SK-N-DZ (cell line): Measurements from ENCODE around the gene PAPSS1.

Experiments
- DNase-seq: peaks from one replicate; pipeline ENCODE4 v3.0.0-alpha.2; 2015; ENCODE audit warnings: low spot score

PAPSS1 gene

DNA sequence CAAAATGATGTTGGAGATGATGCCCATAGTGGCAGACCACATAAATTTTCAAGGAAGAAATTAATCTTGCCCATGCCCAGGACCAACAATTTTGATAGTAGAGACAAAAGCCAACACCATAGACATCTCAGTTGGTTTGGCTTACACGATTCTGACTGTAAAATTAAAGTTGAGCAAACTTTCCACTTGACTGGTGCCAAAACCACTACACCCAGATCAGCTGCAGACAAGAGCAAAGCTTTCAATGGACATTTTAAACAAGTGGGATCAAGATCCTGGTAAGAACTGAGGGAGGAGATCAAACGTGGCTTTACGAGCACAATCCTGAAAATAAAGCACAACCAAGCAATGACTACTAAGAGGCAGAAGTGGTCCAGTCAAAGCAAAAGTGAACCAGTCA, 90.7 kb downstream of the PAPSS1 start:
- DNase-seq: no peak

DNA sequence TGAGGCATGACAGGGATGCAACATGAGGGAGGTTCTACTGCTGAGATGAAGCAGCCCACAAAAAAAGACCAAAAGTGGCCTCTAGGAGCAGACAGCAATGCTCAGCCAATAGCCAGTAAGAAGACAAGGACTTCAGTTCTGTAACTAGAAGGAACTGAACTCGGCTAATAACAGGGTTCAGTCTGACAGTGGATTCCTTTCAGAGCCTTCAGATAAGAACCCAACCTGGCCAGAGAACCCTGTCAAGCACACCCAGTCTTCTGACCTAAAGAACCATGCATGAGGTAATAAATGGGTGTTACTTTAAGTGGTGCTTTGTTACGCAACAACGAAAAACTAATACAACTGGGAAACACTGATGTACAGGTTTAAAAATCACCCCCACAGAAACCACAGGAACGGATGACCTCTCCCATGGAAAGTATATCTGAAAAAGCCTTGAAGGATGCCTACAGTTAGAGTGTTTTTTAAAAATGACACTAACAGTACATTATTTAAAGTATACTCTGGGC, 94.6 kb downstream of the PAPSS1 start:
- DNase-seq: no peak

DNA sequence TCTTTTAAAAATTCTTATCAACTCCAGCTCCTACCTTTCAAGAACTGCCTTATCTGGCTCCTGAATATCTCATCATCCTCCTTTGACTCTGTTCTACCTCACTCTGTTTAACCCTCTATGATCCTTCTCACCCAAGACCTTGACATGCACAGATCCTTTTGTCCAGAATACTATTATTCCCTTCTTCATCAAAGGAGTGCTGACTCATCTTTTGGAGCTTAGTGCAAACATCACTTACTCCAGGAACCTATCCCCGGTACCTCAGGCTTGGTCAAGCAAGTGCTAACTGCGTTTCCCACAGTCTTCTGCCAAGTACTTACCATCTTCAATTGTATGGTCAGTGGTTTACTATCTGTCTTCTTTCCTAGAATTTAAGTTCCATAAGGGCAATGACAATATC, 96.0 kb downstream of the PAPSS1 start:
- no peak for DNase-seq

DNA sequence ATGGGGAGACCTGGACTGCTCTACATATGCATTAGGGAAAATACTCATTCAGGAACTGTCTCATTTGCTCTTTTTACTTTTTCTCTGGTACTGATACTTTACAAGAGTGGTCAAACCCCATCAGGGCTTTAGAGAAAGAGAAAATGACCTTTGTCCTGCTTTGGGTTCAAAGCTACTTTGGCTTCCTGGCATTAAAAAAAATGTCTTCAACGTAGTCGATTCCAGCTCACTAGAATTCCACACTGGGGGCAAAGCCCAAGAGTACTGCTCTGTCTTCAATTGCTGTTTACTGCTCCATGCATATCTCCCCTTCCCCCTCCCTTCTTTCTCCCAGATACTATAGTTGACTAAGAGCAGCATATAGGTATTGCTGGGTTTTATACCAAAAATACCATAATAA, 98.0 kb downstream of the PAPSS1 start:
- DNase-seq: no peak

DNA sequence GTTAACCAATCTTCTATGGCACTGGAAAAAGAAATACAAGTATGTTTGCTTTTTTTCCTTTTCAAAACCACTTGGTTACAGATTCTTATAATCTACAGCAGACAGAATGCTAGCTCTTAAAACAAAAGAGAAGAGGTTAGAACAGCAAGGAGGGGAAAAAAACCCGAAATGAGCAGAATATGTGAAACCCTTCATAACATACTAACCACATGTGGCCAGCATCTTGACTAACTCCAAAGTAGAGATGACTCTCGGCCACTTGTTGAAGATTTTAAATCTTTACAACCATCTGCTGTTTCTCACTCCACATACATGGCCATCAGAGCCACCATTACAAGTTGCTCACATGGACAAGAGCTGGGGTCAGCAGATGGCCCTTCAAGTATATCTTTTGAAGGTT, 100.3 kb downstream of the PAPSS1 start:
- no peak for DNase-seq

DNA sequence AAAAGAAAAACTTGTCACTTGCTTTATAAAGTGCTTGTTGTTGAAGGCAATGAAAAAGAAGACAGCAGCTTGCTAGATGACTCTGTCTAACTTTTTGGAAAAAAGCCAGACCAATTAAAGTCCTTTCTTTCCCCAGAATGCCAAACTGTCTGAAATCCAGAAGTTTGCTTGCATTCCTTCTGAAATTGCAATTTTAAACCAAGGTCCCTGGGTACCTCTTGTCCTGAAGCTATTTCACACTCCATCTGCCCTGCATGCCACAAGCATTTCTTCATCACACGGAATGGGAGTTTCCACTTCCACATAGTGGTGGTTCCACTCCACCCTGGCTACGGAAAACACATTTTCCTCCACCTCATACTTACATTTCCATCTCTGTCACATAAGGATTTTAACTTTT, 101.0 kb downstream of the PAPSS1 start:
- no peak for DNase-seq

DNA sequence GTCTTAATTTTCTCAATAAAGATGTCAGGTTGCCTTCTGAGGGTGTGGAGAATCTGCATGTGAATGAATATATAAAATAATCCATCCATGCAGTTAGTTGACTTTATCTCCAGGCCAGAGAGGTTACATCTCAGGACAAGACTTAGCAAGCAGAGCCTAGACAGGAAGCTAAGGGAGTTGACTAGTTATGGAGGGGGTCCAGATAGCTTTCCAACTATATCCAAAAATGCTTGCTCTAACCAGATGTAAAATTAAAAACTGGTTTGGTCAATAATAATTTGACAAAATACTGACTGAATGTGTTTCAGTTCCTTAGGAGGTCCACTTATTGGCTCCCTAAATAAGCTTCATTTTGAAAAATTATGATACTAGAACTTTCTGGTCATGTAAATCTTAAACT, 101.4 kb downstream of the PAPSS1 start:
- no peak for DNase-seq

DNA sequence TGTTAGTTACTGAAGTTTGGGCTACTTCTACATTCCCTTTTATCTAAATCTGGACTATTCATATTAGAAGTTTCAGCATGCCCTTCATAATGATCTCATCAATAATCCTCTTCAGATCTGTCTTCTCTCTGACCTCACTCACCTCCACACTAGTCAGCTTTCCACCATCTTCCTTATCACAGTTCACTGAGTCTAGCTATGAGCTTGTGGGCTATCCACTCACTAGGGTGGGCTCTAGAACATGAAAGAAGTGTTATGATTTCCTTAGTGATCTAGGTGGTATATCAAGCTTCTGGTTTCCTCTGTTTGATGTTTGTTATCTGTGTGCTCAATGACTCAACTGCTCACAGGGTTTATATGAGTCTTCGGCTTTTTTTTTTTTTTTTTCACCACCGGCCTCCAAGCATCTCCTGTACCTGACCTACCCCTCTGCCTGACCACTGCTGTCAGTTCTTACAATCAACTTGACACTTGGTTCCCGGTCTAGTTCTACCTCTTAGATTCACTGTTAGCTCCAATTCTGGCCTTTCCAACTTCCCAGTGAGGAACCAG, 103.1 kb downstream of the PAPSS1 start:
- DNase-seq: no peak

DNA sequence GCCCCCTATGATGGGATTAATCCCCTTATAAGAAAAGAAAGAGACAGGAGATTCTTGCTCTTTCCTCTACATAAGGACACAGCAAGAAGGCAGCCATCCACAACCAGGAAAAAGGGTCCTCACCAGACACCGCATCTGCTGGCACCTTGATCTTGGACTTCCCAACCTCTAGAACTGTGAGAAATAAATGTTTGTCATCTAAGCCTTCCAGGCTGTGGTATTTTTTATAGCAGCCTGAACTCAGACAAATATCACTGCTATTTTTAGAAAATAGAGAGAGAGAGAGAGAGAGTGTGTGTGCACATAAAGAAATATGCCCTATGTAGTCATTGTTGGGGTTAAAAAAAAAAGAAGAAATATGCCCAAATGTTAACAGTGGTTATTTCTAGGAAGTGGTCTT, 104.2 kb downstream of the PAPSS1 start:
- no peak for DNase-seq

DNA sequence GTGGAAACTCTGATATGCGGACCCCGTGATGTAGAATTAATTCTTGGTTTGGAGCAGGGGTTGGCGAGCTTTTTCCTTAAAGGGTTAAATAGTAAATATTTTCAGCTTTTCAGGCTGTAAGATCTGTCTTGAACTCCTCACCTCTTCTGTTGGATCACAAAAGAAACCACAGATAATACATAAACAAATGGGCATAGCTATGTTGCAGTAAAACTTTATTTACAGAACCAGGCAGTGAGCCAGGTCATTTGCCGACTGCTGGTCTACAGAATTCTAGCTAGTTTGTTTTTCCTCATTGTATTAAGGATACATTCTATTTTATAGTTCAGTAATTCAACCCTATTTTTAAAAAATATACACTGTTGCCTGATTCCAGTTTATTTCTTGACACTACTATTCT, 116.6 kb downstream of the PAPSS1 start:
- DNase-seq: no peak

DNA sequence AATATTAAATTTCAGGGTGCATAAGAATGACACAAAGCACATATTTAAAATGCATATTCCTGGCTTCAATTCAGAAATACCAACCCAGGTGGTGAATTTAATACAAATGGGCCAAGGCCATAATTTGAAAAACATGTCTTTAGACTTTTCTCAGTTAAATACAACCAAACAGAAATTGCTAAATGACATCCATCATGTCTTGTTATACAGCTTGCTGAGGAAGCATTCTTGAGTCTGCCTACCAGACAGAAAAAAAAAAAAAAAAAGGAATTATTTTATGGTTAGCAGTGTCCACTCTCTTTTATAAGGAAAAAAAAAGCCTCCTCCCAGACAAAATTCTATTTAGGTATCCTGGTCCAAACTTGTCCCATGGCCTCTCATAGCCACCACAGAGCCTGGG, 119.1 kb downstream of the PAPSS1 start:
- no peak for DNase-seq

DNA sequence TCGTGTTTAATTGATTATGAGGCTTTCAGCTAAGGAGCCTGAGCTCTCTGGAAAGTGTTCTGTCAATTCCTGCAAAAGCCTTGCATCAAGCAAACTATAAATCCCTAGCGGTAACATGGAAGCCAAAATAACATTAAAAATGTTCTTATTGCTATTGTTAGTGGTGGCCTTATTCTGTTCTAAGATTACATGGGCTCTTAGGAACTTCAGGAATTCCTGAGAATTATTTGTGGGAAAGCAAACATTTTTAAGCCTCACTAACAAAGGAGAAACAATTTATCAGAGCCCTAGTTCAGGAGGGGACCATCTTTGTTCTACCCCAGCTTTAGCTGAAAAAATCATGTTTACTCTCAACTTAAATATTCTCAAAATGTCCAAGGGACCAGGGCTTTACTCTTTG, 119.6 kb downstream of the PAPSS1 start:
- DNase-seq: no peak

DNA sequence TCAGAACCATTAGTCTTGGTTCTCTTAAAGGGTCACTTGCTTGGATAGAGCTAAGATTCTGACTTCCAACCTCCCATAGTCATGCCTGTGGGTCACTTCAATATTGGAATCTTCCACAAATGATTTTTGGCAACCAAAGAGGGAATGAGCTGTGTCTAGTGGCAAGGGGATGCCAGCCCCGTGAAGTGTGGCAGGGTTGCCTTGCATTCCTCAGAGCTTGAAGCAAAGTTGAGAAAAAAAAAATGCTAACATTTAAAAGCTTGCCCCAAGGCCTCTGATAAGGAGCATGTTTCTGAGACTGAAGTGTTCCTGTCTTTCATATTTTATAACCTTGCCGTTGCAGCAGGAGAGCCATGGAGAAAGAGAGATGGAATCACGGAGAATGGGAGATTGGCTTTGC, 120.2 kb downstream of the PAPSS1 start:
- no peak for DNase-seq

DNA sequence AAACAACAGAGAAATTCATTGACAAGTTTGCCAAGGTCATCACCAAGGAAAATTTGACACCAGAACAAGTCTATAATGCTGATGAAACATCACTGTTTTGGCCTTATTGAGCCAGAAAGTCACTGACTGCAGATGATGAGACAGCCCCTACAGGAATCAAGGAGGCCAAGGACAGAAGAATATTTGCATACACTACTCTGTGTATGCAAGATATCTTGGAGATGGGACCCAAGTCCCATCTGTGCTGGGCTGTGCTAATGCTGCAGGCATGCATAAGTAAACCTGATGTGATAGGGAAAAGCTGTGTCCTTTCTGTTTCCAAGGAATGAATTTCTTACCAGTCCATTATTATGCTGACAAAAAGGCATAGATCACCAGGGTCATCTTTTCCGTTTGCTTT, 126.8 kb downstream of the PAPSS1 start:
- no peak for DNase-seq

DNA sequence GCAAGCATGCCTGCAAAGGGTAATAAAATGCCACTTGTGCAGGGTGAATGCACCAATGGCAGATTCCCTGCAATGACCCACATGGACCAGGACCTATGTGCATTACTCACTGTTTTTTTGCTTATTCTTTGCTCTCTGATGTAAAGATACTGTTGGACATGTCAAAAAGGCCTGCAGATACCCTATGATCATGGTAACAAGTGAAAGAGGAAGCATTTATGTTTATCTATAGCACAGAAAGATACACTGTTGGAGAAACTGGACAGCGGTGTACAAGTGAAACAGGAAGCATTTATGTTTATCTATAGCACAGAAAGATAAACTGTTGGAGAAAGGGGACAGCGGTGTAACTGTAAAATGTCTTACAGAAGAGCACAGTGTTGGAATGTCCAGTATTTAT, 127.5 kb downstream of the PAPSS1 start:
- DNase-seq: no peak

DNA sequence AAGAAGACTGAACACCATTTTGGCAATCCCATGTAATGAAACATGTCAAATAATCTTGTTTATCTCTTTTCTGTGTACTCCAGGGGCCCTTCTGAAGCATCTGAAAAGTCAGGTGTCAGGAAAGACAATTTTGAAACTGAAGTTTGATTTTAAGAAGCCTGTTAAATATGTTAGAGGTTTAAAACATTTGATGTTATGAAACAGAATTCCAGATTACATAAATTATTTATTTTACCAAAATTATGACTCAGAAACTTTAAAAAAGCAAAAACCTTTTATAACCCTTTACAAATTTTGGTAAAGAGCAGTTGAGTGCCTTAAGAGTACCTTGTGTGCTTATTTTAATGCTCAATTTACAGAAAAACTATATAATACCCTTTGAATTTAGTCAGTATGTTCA, 130.8 kb downstream of the PAPSS1 start:
- no peak for DNase-seq

DNA sequence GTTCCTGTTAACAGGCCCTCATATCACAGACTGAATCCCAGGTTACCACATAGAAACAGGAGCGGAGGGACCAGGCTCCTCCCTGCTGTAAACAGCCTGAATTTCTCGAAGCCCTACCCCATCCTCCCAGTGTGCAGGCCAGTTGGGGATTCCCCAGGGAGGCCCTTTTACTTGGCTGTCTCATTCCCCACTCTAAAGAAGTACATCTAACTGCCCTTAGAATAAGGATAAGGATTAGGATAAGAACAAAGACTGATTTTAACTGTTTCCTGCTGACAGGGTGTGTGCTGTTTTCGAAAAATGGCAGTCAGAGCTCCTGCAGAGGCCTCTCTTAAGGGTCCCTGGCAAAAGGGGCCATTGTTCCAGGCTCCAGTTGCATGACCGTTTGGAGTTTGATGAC, 133.7 kb downstream of the PAPSS1 start:
- DNase-seq: no peak

DNA sequence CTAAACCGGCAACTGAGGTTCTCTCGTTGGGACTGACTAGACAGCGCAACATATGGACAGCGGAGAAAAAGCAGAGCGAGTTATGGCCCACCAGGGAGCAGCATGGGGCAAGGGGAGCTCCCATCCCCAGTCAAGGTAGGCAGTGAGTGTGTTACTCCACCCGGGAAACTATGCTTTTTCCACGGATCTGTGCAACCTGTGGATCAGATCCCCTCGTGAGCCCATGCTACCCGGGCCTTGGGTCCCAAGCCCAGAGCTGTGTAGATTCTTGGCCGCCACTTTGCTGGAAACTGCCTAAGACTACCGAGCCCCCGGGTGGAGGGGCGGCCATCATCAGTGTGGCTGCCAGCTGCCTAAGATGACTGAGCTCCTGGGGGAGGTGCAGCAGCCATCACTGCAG, 140.9 kb downstream of the PAPSS1 start:
- peak; percentile 60 for DNase-seq

DNA sequence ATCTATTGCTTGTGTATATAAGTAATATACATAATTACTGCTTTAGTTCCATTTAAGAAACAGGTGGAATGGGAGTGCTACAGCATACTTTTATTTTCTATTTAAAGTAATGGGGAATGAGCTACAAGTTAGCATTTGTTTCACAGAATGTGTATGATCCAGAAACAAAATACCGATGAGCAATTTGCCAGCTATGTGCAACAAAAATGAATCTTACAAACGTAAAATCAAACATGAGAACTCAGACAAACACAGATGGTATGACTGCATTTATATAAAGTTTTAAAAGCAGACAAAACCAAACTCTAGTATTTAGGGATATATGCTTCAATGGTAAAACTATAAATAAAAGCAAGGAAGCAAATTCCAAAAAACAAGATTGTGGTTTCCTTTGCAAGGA, 141.7 kb downstream of the PAPSS1 start:
- DNase-seq: no peak

DNA sequence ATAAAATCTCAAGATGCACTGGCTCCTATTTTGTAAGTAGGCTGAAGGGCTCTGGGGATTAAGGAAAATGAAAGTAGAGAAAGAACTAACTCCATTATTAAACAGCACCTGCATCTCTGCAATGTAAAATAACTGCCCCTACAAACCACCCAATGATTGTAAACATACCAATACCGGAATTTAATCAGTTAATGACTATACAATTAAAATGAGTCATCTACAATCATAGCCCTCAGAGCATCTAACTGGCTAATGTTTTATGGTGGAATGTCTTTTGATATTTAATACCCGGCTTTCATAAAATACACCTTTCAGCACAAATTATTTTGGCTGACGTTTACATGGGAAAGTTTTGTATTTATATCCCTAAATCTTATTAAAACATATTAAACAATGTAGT, 142.3 kb downstream of the PAPSS1 start:
- no peak for DNase-seq

DNA sequence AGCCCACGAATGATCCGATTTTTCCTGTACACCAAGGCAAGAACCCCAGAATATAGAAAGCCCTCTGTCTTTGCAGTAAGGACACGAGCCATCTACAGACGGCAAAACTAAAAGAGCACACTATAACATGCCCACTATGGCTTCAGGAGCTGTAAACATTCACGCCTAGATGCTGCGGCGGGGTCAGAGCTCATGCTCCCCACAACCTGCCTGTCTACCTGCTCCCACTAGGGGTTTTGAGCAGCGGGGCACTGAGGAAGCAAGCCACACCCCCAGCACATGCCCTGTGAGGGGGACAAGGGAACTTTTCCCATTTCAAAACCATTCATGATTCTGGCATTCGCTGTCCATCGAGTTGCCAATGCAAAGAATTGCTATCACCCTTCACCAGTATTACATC, 144.8 kb downstream of the PAPSS1 start:
- DNase-seq: no peak

DNA sequence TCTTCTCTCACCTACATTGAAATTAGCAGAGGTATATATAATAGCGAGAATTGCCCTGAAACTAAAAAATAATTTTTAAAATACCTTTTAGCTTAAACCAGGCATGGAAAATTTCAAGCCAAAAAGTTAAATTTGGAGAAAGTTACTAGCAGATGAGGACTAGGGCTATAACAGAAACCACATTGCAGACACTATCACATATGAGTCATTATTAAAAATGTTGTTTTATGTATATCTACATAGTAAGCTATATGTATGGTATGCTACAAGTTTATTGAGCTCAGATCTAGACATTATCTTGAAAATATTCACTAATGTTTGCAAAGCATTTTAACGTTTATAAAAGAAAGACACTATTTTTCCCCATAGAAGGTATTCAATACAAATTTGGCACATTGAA, 147.8 kb downstream of the PAPSS1 start:
- no peak for DNase-seq

DNA sequence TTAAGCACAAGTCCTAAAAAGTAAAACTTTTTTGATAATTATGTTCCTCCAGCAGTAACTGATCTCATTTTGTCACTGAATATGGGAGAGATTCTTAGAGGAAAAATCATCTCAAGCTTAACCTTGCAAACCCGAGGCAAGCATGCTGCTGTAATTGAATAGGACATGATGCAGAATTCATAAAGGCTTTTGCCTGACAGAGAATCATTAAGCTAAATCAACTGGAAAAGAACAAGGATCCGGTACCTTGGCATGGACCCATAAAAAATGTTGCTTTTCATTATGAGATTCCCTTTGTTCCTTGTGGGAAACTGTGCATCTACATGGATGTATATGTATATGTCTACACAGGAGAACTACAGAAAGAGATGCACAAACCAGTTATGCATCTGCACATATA, 149.1 kb downstream of the PAPSS1 start:
- no peak for DNase-seq

DNA sequence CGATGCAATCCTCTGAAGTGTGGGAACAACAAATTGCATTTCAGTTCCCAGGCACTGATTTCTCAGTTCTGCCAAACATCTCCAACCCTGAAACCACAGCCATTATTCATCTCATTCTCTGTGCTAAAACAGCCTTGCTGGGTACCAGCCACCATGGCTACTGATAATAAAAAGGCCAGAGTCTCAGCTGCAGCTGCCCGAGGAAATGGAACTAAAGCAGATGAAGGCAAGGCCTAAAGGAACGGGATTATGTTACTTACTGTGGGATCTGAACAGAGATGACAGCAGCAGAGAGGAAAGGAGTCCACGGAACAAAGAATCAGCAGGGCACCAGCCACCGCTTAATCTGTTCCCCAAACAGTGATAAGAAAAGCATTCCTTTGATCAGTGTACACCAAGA, 155.7 kb downstream of the PAPSS1 start:
- no peak for DNase-seq
